Neural crest cell (in vitro differentiated cells): ENCODE data around the gene RAI1. TPM values are rescaled to one million over a fixed set of nuclear protein-coding genes. Genes with fewer than 3 reads are reported as not detected.

ENCODE experiments used
- DNase-seq: peaks from one replicate; pipeline ENCODE4 v3.0.0; 2021; ENCODE audit warnings: low read depth, mixed read lengths, low spot score
- H3K27ac Mint-ChIP-seq: one replicate; pipeline ENCODE4 v1.8.0; 2021; ENCODE audit warnings: mild to moderate bottlenecking, mixed read lengths; ENCODE audit not compliant: unreplicated experiment
- H3K27me3 Mint-ChIP-seq: 2 replicates; pipeline ENCODE4 v1.8.0; 2021; ENCODE audit warnings: low read depth, mild to moderate bottlenecking, mixed read lengths
- H3K36me3 Mint-ChIP-seq: 2 replicates; pipeline ENCODE4 v1.8.0; 2021; ENCODE audit warnings: low read depth, mild to moderate bottlenecking, mixed read lengths
- H3K4me1 Mint-ChIP-seq: 2 replicates; pipeline ENCODE4 v1.8.0; 2021; ENCODE audit warnings: mixed read lengths
- H3K4me3 Mint-ChIP-seq: one replicate; pipeline ENCODE4 v1.8.0; 2021; ENCODE audit warnings: mild to moderate bottlenecking, mixed read lengths
- H3K9me3 Mint-ChIP-seq: 2 replicates; pipeline ENCODE4 v1.8.0; 2021; ENCODE audit warnings: mixed read lengths
- CTCF ChIP-seq: fragments of 200-600 bp; sonication (generic); conservative IDR thresholded peaks from 2 replicates; pipeline ENCODE4 v1.5.0; 2021; ENCODE audit warnings: antibody characterized with exemption, mild to moderate bottlenecking
- total RNA-seq: library from RNA; stranded (reverse); gene quantifications from 2 replicates; pipeline ENCODE4 v1.2.1, GENCODE V29; 2021

The RAI1 gene
- total RNA-seq, 1 donor from 2014 or later, result 54.0 TPM

- H3K9me3 Mint-ChIP-seq, result no peaks in the 10 kb centered on the region
- H3K36me3 Mint-ChIP-seq, result peaks cover 9% of the 10 kb centered on the region
- no peak overlapping the region for H3K27ac Mint-ChIP-seq
- TF ChIP-seq CTCF, result no peak
- DNase-seq, result no peak
- no peak overlapping the region for H3K4me3 Mint-ChIP-seq
- H3K27me3 Mint-ChIP-seq, result peaks cover 12% of the 10 kb centered on the region
- H3K4me1 Mint-ChIP-seq, result peaks cover 22% of the 10 kb centered on the region
Observed at GRCh38 chr17:17801800-17802481, 120.7 kb downstream of the RAI1 start.

- H3K27me3 Mint-ChIP-seq, result peaks cover 22% of the 10 kb centered on the region
- peaks cover 32% of the 10 kb centered on the region for H3K4me1 Mint-ChIP-seq
- no peaks in the 10 kb centered on the region for H3K9me3 Mint-ChIP-seq
- no peak for DNase-seq
- peak overlapping the region; percentile 65 for H3K4me3 Mint-ChIP-seq
- H3K36me3 Mint-ChIP-seq, result peaks cover 12% of the 10 kb centered on the region
- no peak for TF ChIP-seq CTCF
- no peak overlapping the region for H3K27ac Mint-ChIP-seq
Observed at GRCh38 chr17:17804007-17804406, 122.7 kb downstream of the RAI1 start.

- H3K4me3 Mint-ChIP-seq, result peak overlapping the region; percentile 27
- no peak overlapping the region for H3K27ac Mint-ChIP-seq
- peaks cover 12% of the 10 kb centered on the region for H3K36me3 Mint-ChIP-seq
- no peaks in the 10 kb centered on the region for H3K9me3 Mint-ChIP-seq
- peaks cover 28% of the 10 kb centered on the region for H3K4me1 Mint-ChIP-seq
- TF ChIP-seq CTCF, result no peak
- H3K27me3 Mint-ChIP-seq, result peaks cover 24% of the 10 kb centered on the region
- DNase-seq, result no peak
Observed at GRCh38 chr17:17805575-17805974, 124.3 kb downstream of the RAI1 start.

GRCh38 chr17:17806035-17806434, 124.8 kb downstream of the RAI1 start:
- DNase-seq, result no peak
- no peaks in the 10 kb centered on the region for H3K9me3 Mint-ChIP-seq
- peaks cover 25% of the 10 kb centered on the region for H3K27me3 Mint-ChIP-seq
- H3K27ac Mint-ChIP-seq, result no peak overlapping the region
- peak overlapping the region; percentile 27 for H3K4me3 Mint-ChIP-seq
- H3K36me3 Mint-ChIP-seq, result peaks cover 12% of the 10 kb centered on the region
- TF ChIP-seq CTCF, result no peak
- H3K4me1 Mint-ChIP-seq, result peaks cover 33% of the 10 kb centered on the region

GRCh38 chr17:17806611-17807274, 125.5 kb downstream of the RAI1 start:
- peaks cover 12% of the 10 kb centered on the region for H3K36me3 Mint-ChIP-seq
- H3K27ac Mint-ChIP-seq, result no peak overlapping the region
- H3K27me3 Mint-ChIP-seq, result peaks cover 27% of the 10 kb centered on the region
- H3K9me3 Mint-ChIP-seq, result no peaks in the 10 kb centered on the region
- DNase-seq, result no peak
- TF ChIP-seq CTCF, result no peak
- peaks cover 40% of the 10 kb centered on the region for H3K4me1 Mint-ChIP-seq
- H3K4me3 Mint-ChIP-seq, result peak overlapping the region; percentile 87
